Colonic mucosa (tissue), 4 donors: Measurements from ENCODE around the gene COMP. TPM values are rescaled to one million over a fixed set of nuclear protein-coding genes. Genes with fewer than 3 reads are reported as not detected.

ENCODE experiments used
- DNase-seq: peaks from one replicate; pipeline ENCODE4 v3.0.0-alpha.2; 2020
- H3K27ac ChIP-seq: fragments of 200-600 bp; one replicate; pipeline ENCODE4 v1.8.0; 2021
- H3K27me3 ChIP-seq: fragments of 200-600 bp; one replicate; pipeline ENCODE4 v1.8.0; 2021
- H3K36me3 ChIP-seq: fragments of 200-600 bp; one replicate; pipeline ENCODE4 v1.8.0; 2021
- H3K4me1 ChIP-seq: fragments of 200-600 bp; one replicate; pipeline ENCODE4 v1.8.0; 2021; ENCODE audit warnings: mild to moderate bottlenecking
- H3K4me3 ChIP-seq: fragments of 200-600 bp; one replicate; pipeline ENCODE4 v1.8.0; 2021
- H3K9ac ChIP-seq, 2 donors: one replicate each; pipeline ENCODE4 v1.7.0; 2013; ENCODE audit warnings: control low read depth in 2 of 2, low read depth in 2 of 2, low read length in 2 of 2
- H3K9me3 ChIP-seq: fragments of 200-600 bp; one replicate; pipeline ENCODE4 v1.8.0; 2021
- intact Hi-C: fragments of 100-400 bp; cut with DNase I; formaldehyde crosslinking; loops from one replicate; pipeline ENCODE4 v1.14.1; 2022
- total RNA-seq, 2 donors: library from RNA; stranded (reverse); fragmentation: NEBNext Ultra II Directional in 1 of 2; extraction: Animal tissue kit (Norgen Biotek cat#: 25700) in 1 of 2; gene quantifications; one replicate each; pipeline ENCODE4 v1.2.1, GENCODE V29; 2021
- TF ChIP-seq, protein P1 (sequence below): fragments of 200-600 bp; IDR thresholded peaks from one replicate; pipeline ENCODE4 v1.8.0; 2022; ENCODE audit warnings: antibody characterized with exemption, mild to moderate bottlenecking
- donor health status: healthy.
- donor health status: DM: no; HTN: no; CAD: no.
- donor health status: DM: no; HTN: no; CAD: no.

COMP gene
- total RNA-seq = under 1 TPM in 1 of 2 donors, not detected in 1; 0.13 TPM

DNA sequence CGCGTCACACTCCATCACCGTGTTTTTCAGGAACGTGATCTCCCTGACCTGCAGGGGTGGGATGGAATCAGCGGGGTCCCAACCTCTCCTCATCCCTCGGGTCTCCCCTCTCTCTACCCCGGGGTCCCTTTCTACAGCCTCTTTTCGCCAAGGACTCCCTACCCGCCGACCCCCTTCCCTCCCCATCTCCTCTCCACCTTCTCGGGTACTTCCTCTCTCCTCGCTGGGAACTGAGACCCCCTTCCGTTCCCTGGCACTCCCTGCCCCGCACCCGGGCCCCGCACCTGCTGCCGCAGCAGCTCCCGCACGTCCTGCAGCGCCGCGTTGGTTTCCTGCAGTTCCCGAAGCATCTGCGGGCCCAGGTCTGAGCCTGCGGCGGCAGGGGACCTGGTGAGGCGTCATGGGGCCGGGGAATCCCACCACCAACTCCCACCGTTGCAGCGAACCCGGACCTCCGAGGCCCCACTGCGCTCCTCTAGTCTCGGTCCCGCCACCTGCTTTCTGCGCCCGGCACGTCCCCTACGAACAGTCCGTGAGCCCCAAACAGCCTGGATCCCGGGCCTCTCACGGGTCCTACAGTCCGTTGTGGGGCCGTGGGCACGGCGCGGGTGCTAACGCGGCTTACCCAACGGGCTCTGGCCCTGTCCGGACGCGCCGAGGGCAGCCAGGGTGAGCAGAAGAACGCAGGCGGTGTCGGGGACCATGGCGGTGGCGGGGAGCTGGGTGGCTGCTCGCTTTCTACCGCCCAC is at the start of gene COMP:
Gene COMP (minus strand): TSS at position 740 of the 749 bp plus-strand sequence. CDS start 36 bp downstream, at position 704.
- TF ChIP-seq, protein P1, sequence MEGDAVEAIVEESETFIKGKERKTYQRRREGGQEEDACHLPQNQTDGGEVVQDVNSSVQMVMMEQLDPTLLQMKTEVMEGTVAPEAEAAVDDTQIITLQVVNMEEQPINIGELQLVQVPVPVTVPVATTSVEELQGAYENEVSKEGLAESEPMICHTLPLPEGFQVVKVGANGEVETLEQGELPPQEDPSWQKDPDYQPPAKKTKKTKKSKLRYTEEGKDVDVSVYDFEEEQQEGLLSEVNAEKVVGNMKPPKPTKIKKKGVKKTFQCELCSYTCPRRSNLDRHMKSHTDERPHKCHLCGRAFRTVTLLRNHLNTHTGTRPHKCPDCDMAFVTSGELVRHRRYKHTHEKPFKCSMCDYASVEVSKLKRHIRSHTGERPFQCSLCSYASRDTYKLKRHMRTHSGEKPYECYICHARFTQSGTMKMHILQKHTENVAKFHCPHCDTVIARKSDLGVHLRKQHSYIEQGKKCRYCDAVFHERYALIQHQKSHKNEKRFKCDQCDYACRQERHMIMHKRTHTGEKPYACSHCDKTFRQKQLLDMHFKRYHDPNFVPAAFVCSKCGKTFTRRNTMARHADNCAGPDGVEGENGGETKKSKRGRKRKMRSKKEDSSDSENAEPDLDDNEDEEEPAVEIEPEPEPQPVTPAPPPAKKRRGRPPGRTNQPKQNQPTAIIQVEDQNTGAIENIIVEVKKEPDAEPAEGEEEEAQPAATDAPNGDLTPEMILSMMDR = no peak
- Histone ChIP-seq H3K9ac (peak within 1 kb of the TSS in 1 of 2 donors; percentile 43), H3K36me3 (no peaks in the 10 kb centered on the region), H3K27ac (no peak within 1 kb of the TSS), H3K4me1 (peaks cover 11% of the 10 kb centered on the region), H3K9me3 (no peaks in the 10 kb centered on the region), H3K27me3 (peaks cover 70% of the 10 kb centered on the region), H3K4me3 (no peak within 1 kb of the TSS)
- DNase-seq = no peak
- intact Hi-C loops = no loop called here

DNA sequence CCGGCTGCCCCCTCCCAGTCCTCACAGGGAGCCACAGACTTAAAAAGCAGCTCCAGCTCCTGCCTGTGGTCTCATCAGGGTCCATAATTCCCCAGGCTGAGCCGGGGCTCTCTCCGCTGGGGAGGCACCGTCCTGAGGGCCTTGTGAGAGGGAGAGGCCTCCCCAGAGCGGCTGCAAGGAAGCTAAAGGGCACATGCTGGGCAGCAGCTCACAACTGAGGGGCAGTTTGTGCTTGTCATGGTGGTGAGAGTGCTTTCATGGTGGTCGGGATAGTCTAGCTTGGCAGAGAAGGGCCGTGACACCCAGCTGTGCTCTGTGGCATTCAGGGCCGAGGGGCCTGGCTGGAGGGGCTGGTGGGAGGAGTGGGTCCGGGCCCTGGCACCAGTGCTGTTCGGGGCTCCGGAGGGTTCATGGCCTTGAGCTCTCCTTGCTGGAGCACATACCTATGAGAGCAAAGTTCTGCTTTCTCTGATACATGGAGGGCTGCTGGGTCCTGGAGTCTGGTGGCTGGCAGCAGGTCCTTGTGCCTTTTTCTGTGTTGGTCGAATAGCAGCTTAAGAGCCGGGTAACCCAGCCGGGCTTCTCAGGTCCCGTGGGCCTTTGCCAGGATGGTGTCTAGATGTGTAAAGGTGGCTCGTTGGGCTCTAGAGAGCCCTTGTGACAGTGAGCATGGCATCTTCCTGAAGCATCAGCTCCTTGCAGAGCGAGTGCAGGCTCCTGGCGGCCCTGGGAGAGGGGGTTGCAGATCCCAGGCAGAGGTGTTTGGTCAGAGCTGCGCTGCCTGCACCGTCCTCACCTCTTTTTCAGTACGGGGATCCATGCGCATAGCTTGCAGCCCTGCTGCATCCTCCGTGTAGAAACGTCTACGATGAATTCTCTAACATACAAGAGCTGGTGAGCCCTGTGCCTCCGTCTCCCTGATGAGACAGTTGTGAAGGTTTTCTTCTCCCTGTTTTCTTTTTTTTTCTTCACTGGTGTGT is 49.5 kb upstream of the COMP start:
- H3K9me3 ChIP-seq = no peaks in the 10 kb centered on the region
- peaks cover 13% of the 10 kb centered on the region for H3K4me1 ChIP-seq
- TF ChIP-seq, protein P1 = no peak
- no peaks in the 10 kb centered on the region for H3K27me3 ChIP-seq
- no peak overlapping the region for H3K27ac ChIP-seq
- intact Hi-C loops = loop anchor here (10.0 kb wide), 2 partner anchors 156 to 386 kb away; partner anchors contain the start of gene CRTC1
- no peaks in the 10 kb centered on the region for H3K36me3 ChIP-seq
- no peak overlapping the region for H3K4me3 ChIP-seq
- no peak overlapping the region for H3K9ac ChIP-seq
- DNase-seq = no peak

- no peak overlapping the region for H3K27ac ChIP-seq
- H3K4me3 ChIP-seq = no peak overlapping the region
- no peaks in the 10 kb centered on the region for H3K36me3 ChIP-seq
- H3K4me1 ChIP-seq = peaks cover 13% of the 10 kb centered on the region
- H3K27me3 ChIP-seq = no peaks in the 10 kb centered on the region
- no peak for DNase-seq
- H3K9me3 ChIP-seq = no peaks in the 10 kb centered on the region
- TF ChIP-seq, protein P1 = no peak
- intact Hi-C loops = loop anchor here (10.0 kb wide), 2 partner anchors 155 to 385 kb away; partner anchors contain the start of gene CRTC1
- peak overlapping the region in 1 of 2 donors; percentile 20 for H3K9ac ChIP-seq
Measured at GRCh38 chr19:18839465-18840287, 48.6 kb upstream of the COMP start.

- Histone ChIP-seq H3K9me3 (no peaks in the 10 kb centered on the region), H3K4me3 (no peak overlapping the region), H3K27me3 (no peaks in the 10 kb centered on the region), H3K27ac (peak overlapping the region; percentile 69), H3K36me3 (no peaks in the 10 kb centered on the region), H3K9ac (peak overlapping the region in 1 of 2 donors; percentile 99), H3K4me1 (peaks cover 5% of the 10 kb centered on the region)
- intact Hi-C loops = no loop called here
- no peak for DNase-seq
- TF ChIP-seq, protein P1 = no peak
Measured at GRCh38 chr19:18834644-18834984, 43.5 kb upstream of the COMP start.
